Psoas muscle (tissue), 8 donors: ENCODE data around the gene RBKS. TPM values are rescaled to one million over a fixed set of nuclear protein-coding genes. Genes with fewer than 3 reads are reported as not detected.

Experiments used
- ATAC-seq, 4 donors: fragments of 200-7000 bp; cut with Tn5 transposase; one replicate each; pipeline ENCODE4 v1.9.1; 2020; ENCODE audit warnings: moderate library complexity in 3 of 4, mild to moderate bottlenecking in 2 of 4
- DNase-seq, 2 donors: peaks; one replicate each; pipeline ENCODE4 v3.0.0-alpha.2; 2020
- H3K27ac ChIP-seq: fragments of 200-600 bp; one replicate; pipeline ENCODE4 v1.8.0; 2022
- H3K27me3 ChIP-seq, 3 donors: fragments of 200-600 bp in 1 of 3; one replicate each; pipeline versions ENCODE4 v1.6.1 to v1.8.0; 2013 to 2022; ENCODE audit warnings: low read length in 2 of 3, mild to moderate bottlenecking in 2 of 3, moderate library complexity in 1 of 3; ENCODE audit not compliant: insufficient read depth in 3 of 3
- H3K36me3 ChIP-seq, 2 donors: fragments of 200-600 bp in 1 of 2; one replicate each; pipeline versions ENCODE4 v1.6.1 to v1.8.0; 2013 to 2022; ENCODE audit warnings: low read depth in 1 of 2, mild to moderate bottlenecking in 1 of 2, moderate library complexity in 1 of 2; ENCODE audit not compliant: insufficient read depth in 1 of 2
- H3K4me1 ChIP-seq: fragments of 200-600 bp; one replicate; pipeline ENCODE4 v1.8.0; 2022
- H3K4me3 ChIP-seq: fragments of 200-600 bp; one replicate; pipeline ENCODE4 v1.8.0; 2022; ENCODE audit warnings: mild to moderate bottlenecking
- H3K9me3 ChIP-seq: fragments of 200-600 bp; one replicate; pipeline ENCODE4 v1.8.0; 2022
- WGBS, 3 donors: extraction: QIAGEN DNeasy Blood & Tissue Kit; methylation state at CpG; one replicate each; pipeline versions ENCODE4 v1.1.6 to v1.1.7; 2013; 5-methylcytosine and 5-hydroxymethylcytosine counted together
- intact Hi-C, 2 donors: fragments of 100-400 bp; cut with DNase I; formaldehyde crosslinking; loops; one replicate each; pipeline versions ENCODE4 v1.11.0 to v1.14.2; 2022
- polyA plus RNA-seq, 3 donors: library from polyadenylated mRNA; stranded (reverse); fragments of 200-250 nt; gene quantifications; one replicate each; pipeline ENCODE4 v1.2.3, GENCODE V29; 2013
- total RNA-seq, 4 donors: library from RNA; stranded (reverse); fragmentation: NEBNext Ultra II Directional in 2 of 4; extraction: Animal tissue kit (Norgen Biotek cat#: 25700) in 2 of 4; gene quantifications; one replicate each; pipeline versions ENCODE4 v1.2.1 to v1.2.4, GENCODE V29; 2021 to 2023
- TF ChIP-seq, protein P1 (sequence below): fragments of 200-600 bp; IDR thresholded peaks from one replicate; pipeline ENCODE4 v1.8.0; 2022; ENCODE audit warnings: antibody characterized with exemption
- donor health status: healthy with polysubstance abuse.
- donor health status: DM: no; HTN: no; CAD: no; lungs with moderate emphysema.
- donor health status: Bipolar disorder and iron deficiency.
- donor health status: healthy.
- donor health status: DM: yes; HTN: yes; CAD: no.
- donor health status: DM: no; HTN: no; CAD: no.
- donor health status: DM: no; HTN: no; CAD: no.
- donor health status: DM: yes; HTN: yes; CAD: no.

The RBKS gene
- total and polyA plus RNA-seq, 7 donors, result 3.5 to 7.3 (median 4.1) TPM

DNA sequence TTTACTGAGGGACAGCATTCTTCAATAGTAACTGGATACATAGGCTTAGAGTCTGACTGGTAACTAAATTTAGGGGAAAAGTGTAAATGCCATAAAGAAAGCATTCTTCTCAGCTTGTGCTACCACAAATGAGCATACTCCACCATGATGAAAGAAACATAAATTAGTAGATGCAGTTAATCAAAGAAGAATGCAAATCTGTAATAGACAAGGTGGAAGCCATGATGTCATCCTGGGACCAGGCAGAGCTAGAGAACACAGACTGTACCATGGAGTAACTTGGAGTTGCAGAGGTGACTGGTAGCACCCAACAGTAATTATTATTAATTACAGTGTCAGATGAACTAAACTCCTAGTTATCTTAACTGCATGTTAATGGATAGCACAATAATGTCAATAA, 51.7 kb downstream of the RBKS start:
- no peak for ATAC-seq
- DNase-seq, result no peak
- no peaks in the 10 kb centered on the region for H3K27me3 ChIP-seq
- no peaks in the 10 kb centered on the region for H3K9me3 ChIP-seq
- no peak overlapping the region for H3K27ac ChIP-seq
- H3K4me3 ChIP-seq, result no peak overlapping the region
- intact Hi-C loops, result no loop called here
- H3K4me1 ChIP-seq, result peaks cover 3% of the 10 kb centered on the region
- TF ChIP-seq, protein P1, sequence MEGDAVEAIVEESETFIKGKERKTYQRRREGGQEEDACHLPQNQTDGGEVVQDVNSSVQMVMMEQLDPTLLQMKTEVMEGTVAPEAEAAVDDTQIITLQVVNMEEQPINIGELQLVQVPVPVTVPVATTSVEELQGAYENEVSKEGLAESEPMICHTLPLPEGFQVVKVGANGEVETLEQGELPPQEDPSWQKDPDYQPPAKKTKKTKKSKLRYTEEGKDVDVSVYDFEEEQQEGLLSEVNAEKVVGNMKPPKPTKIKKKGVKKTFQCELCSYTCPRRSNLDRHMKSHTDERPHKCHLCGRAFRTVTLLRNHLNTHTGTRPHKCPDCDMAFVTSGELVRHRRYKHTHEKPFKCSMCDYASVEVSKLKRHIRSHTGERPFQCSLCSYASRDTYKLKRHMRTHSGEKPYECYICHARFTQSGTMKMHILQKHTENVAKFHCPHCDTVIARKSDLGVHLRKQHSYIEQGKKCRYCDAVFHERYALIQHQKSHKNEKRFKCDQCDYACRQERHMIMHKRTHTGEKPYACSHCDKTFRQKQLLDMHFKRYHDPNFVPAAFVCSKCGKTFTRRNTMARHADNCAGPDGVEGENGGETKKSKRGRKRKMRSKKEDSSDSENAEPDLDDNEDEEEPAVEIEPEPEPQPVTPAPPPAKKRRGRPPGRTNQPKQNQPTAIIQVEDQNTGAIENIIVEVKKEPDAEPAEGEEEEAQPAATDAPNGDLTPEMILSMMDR, result no peak
- no peaks in the 10 kb centered on the region for H3K36me3 ChIP-seq

DNA sequence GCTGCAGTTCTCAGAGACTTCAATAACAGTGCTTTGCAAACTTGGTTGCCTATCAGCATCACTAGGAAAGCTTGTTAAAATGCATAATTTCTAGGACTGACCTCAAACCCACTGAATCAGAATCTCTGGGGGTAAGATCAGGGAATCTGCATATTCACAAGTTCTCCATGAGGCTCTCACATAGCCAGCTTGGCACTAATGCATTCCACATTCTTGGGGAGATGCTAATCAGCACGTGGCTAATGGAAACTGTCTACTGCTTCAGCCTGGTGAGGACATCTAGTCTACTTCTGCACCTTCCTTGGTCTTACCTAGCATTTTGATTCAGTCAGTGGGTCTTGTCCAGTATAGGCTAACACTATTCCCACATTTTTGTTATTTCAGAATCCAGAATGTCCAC, 56.3 kb downstream of the RBKS start:
- Histone ChIP-seq H3K4me1 (no peaks in the 10 kb centered on the region), H3K4me3 (no peak overlapping the region), H3K27ac (no peak overlapping the region), H3K9me3 (no peaks in the 10 kb centered on the region), H3K27me3 (no peaks in the 10 kb centered on the region), H3K36me3 (no peaks in the 10 kb centered on the region)
- DNase-seq, result no peak
- intact Hi-C loops, result no loop called here
- 46 to 61% (median 52%) methylated on average over 1 of the region's 1 CpG for WGBS, 3 donors
- TF ChIP-seq, protein P1, result no peak
- no peak for ATAC-seq

DNA sequence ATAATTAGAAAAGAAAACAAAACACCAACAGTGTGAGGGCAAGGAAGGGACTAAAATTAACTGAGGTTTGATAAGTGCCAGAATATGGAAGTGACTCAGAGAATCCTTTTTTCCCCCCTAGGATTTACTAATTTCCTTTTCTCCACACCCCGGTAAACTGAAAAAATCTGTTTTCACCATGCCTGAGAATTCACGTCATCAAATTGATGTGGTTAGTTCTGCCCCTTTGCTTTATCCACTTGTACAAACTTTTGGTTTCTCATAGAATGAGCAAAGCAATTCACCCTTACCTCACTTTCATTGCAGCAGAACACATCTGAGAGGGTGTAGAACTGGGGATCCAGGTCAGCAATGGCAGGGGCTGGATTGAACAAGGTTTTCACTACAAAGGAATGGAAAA, 57.8 kb downstream of the RBKS start:
- no peaks in the 10 kb centered on the region for H3K27me3 ChIP-seq
- no peak overlapping the region for H3K4me3 ChIP-seq
- ATAC-seq, result no peak
- DNase-seq, result no peak
- TF ChIP-seq, protein P1, result no peak
- WGBS, 3 donors, result 49 to 69% (median 50%) methylated on average over 2 of the region's 2 CpGs
- intact Hi-C loops, result no loop called here
- H3K4me1 ChIP-seq, result no peaks in the 10 kb centered on the region
- no peaks in the 10 kb centered on the region for H3K9me3 ChIP-seq
- H3K36me3 ChIP-seq, result no peaks in the 10 kb centered on the region
- no peak overlapping the region for H3K27ac ChIP-seq

DNA sequence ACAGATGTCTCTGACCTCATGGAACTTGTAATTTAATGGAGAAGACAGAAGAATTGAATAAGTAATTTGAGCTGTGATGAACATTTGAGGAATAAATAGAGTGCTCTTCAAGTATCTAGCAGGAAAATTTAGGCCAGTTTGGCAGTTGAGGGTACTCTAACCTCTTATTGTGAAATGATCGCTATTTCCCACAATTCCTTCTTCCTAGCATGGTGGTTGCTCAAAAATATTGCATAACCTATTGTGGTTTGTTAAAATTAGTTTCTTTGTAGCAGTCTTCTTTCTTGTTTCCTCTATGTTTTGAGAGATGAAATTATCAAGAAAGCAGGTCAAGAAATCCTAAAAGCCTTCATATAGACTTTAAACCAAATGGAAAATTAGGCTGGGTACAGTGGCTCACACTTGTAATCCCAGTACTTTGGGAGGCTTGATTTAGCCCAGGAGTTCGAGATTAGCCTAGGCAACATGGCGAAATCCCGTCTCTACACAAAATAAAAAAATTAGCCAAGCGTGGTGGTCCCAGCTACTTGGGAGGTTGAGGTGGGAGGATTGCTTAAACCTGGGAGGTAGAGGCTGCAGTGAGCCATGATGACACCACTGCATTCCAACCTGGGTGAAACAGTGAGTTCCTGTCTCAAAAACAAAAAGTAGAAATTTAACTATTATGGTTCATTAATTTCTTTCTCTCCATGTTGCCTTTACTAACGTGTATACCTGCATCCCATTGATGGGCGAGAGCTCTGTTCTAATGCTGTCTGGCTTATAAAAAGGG, 58.7 kb downstream of the RBKS start:
- Histone ChIP-seq H3K27ac (no peak overlapping the region), H3K4me3 (no peak overlapping the region), H3K27me3 (no peaks in the 10 kb centered on the region), H3K9me3 (no peaks in the 10 kb centered on the region), H3K36me3 (no peaks in the 10 kb centered on the region), H3K4me1 (no peaks in the 10 kb centered on the region)
- TF ChIP-seq, protein P1, result no peak
- no peak for ATAC-seq
- 92 to 93% (median 93%) methylated on average over 7 of the region's 7 CpGs for WGBS, 3 donors
- intact Hi-C loops, result no loop called here
- no peak for DNase-seq

DNA sequence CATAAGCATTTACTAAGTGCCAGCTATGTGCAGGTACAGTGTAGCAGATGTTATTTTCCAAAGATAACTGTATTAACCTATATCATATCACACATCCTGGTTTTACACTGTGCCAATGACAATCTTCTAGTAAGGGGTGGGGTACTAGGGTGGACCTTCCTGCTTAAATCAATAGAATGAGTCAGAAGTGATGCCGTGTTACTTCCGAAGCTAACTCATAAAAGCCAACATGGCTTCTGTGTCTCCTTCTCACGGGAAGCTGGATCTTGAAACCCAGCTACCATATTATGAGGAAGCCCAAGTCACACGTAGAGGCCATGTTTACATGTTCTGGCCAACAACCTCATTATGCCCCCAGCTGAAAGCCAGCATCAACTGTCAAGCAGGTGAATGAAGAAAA, 59.5 kb downstream of the RBKS start:
- intact Hi-C loops, result no loop called here
- Histone ChIP-seq H3K27ac (no peak overlapping the region), H3K4me1 (no peaks in the 10 kb centered on the region), H3K36me3 (no peaks in the 10 kb centered on the region), H3K4me3 (no peak overlapping the region), H3K9me3 (no peaks in the 10 kb centered on the region), H3K27me3 (no peaks in the 10 kb centered on the region)
- ATAC-seq, result no peak
- 94 to 96% (median 95%) methylated on average over 4 of the region's 4 CpGs for WGBS, 3 donors
- TF ChIP-seq, protein P1, result no peak
- DNase-seq, result no peak
